SK-N-SH (cell line): ENCODE results near the gene CCDC183. TPM values are rescaled to one million over a fixed set of nuclear protein-coding genes. Genes with fewer than 3 reads are reported as not detected.

Experiments used
- CTCF ChIA-PET: fragments of 300-600, 350-600 bp; formaldehyde crosslinking; extraction: SDS; loops from one replicate; lab custom pipeline; 2021; lab: Yijun Ruan, JAX
- POLR2A ChIA-PET: fragments of 350-600 bp; sonication (Branson Sonifier 250); formaldehyde crosslinking; extraction: SDS; loops from one replicate; lab custom pipeline; 2020; ENCODE audit warnings: antibody characterized with exemption, inconsistent platforms; lab: Yijun Ruan, JAX
- DNase-seq: peaks from one replicate; pipeline ENCODE4 v3.0.0; 2012
- H2AFZ ChIP-seq: fragments of 200-600 bp; sonication (generic); 2 replicates; pipeline ENCODE4 v1.8.1; 2016; ENCODE audit warnings: antibody characterized with exemption, mild to moderate bottlenecking, low read depth
- H3F3A ChIP-seq: fragments of 200-600 bp; sonication (generic); replicated peaks from 2 replicates; pipeline ENCODE3; 2016; ENCODE audit warnings: antibody characterized with exemption, mild to moderate bottlenecking; ENCODE audit not compliant: insufficient read depth
- H3K27ac ChIP-seq, 2 experiments: fragments of 200-500 bp in 1 of 2; fragments of 200-600 bp in 1 of 2; sonication (Bioruptor generic) in 1 of 2; sonication (generic), shearing (Covaris generic) in 1 of 2; 2 replicates each; pipeline versions ENCODE4 v1.5.1 to v1.6.1; 2014 to 2016; ENCODE audit warnings: low read depth in 2 of 2, inconsistent platforms in 1 of 2, low read length in 1 of 2, mild to moderate bottlenecking in 1 of 2, mixed read lengths in 1 of 2
- H3K27me3 ChIP-seq: fragments of 200-600 bp; sonication (generic), shearing (Covaris generic); 2 replicates; pipeline ENCODE4 v1.6.1; 2016; ENCODE audit warnings: mixed run types; ENCODE audit not compliant: insufficient read depth
- H3K36me3 ChIP-seq, 2 experiments: fragments of 200-500 bp in 1 of 2; fragments of 200-600 bp in 1 of 2; sonication (Bioruptor generic) in 1 of 2; sonication (generic) in 1 of 2; replicated peaks in 1 of 2; 2 replicates each; pipeline versions ENCODE3 to v1.5.1; 2014 to 2016; ENCODE audit warnings: low read length in 1 of 2, mild to moderate bottlenecking in 1 of 2; ENCODE audit not compliant: insufficient read depth in 2 of 2, control insufficient read depth in 1 of 2
- H3K4me1 ChIP-seq, 2 experiments: fragments of 200-500 bp in 1 of 2; fragments of 200-600 bp in 1 of 2; sonication (Bioruptor generic) in 1 of 2; sonication (generic), shearing (Covaris generic) in 1 of 2; 2 replicates each; pipeline versions ENCODE4 v1.5.1 to v1.6.1; 2014 to 2016; ENCODE audit warnings: low read depth in 1 of 2, low read length in 1 of 2, mixed run types in 1 of 2; ENCODE audit not compliant: insufficient read depth in 2 of 2, control insufficient read depth in 1 of 2
- H3K4me2 ChIP-seq: fragments of 200-600 bp; sonication (generic), shearing (Covaris generic); 2 replicates; pipeline ENCODE4 v1.6.1; 2017; ENCODE audit warnings: mixed run types
- H3K4me3 ChIP-seq, 2 experiments: fragments of 200-500 bp in 1 of 2; fragments of 200-600 bp in 1 of 2; sonication (Bioruptor generic) in 1 of 2; sonication (generic), shearing (Covaris generic) in 1 of 2; 2 replicates each; pipeline versions ENCODE4 v1.5.1 to v1.8.1; 2014 to 2016; ENCODE audit warnings: low read depth in 2 of 2, inconsistent platforms in 1 of 2, low read length in 1 of 2, mild to moderate bottlenecking in 1 of 2, mixed read lengths in 1 of 2, moderate library complexity in 1 of 2
- H3K79me2 ChIP-seq: fragments of 200-600 bp; sonication (generic); 2 replicates; pipeline ENCODE4 v1.8.1; 2017; ENCODE audit warnings: mild to moderate bottlenecking; ENCODE audit not compliant: insufficient read depth
- H3K9ac ChIP-seq: fragments of 200-600 bp; sonication (generic); 2 replicates; pipeline ENCODE4 v1.6.1; 2017; ENCODE audit warnings: mixed run types
- H3K9me2 ChIP-seq: fragments of 200-600 bp; sonication (generic); 2 replicates; pipeline ENCODE4 v1.6.1; 2017; ENCODE audit warnings: mixed run types
- H3K9me3 ChIP-seq: fragments of 200-600 bp; sonication (generic); 2 replicates; pipeline ENCODE4 v1.6.1; 2017; ENCODE audit warnings: mixed run types, mild to moderate bottlenecking, moderate library complexity
- H4K20me1 ChIP-seq: fragments of 200-600 bp; sonication (generic); 2 replicates; pipeline ENCODE4 v1.6.1; 2017; ENCODE audit warnings: mild to moderate bottlenecking, mixed run types; ENCODE audit not compliant: insufficient read depth
- CHD2 ChIP-seq: fragments of 150-350 bp; IDR thresholded peaks from 2 replicates; pipeline ENCODE4 v1.6.1; 2018; ENCODE audit warnings: low read length; ENCODE audit not compliant: partially characterized antibody
- FOSL2 ChIP-seq: IDR thresholded peaks from 2 replicates; pipeline ENCODE4 v1.4.0; 2012; ENCODE audit warnings: low read depth, mild to moderate bottlenecking, moderate library complexity, borderline replicate concordance
- FOXJ3 ChIP-seq: sonication (generic); formaldehyde crosslinking; IDR thresholded peaks from 2 replicates; pipeline ENCODE4 v1.5.1; 2020; ENCODE audit warnings: mild to moderate bottlenecking, missing genetic modification reagents
- MEF2A ChIP-seq: IDR thresholded peaks from 2 replicates; pipeline ENCODE4 v1.4.0; 2012; ENCODE audit warnings: low read depth, borderline replicate concordance
- NRF1 ChIP-seq: IDR thresholded peaks from 2 replicates; pipeline ENCODE4 v1.6.1; 2012; ENCODE audit warnings: low read depth, mild to moderate bottlenecking, low read length
- POLR2AphosphoS5 ChIP-seq: IDR thresholded peaks from 2 replicates; pipeline ENCODE4 v1.6.1; 2012; ENCODE audit warnings: low read depth, low read length
- WGBS: methylation state at CpG from one replicate; pipeline ENCODE4 v1.1.6; 2017; ENCODE audit warnings: low lambda C conversion rate; 5-methylcytosine and 5-hydroxymethylcytosine counted together
- polyA plus RNA-seq, 3 experiments: library from polyadenylated mRNA; depleted of rRNA; stranded (reverse); fragments of >200 nt; gene quantifications; 2 replicates each; pipeline ENCODE4 v1.2.3, GENCODE V29; 2012
- TF ChIP-seq, protein P1 (sequence below): IDR thresholded peaks from 2 replicates; pipeline ENCODE4 v1.4.0; 2012; ENCODE audit warnings: low read depth, borderline replicate concordance
- TF ChIP-seq, protein P2 (sequence below): IDR thresholded peaks from 2 replicates; pipeline ENCODE4 v1.4.0; 2012; ENCODE audit warnings: low read depth
- TF ChIP-seq, protein P3 (sequence below): fragments of 150-350 bp; IDR thresholded peaks from 2 replicates; pipeline ENCODE4 v1.6.1; 2017; ENCODE audit warnings: antibody characterized with exemption, low read length, low read depth, borderline replicate concordance

Gene CCDC183
- polyA plus RNA-seq, 1 of the 3 experiments (the other 2 are of a cell fraction), result 5.3 TPM

DNA sequence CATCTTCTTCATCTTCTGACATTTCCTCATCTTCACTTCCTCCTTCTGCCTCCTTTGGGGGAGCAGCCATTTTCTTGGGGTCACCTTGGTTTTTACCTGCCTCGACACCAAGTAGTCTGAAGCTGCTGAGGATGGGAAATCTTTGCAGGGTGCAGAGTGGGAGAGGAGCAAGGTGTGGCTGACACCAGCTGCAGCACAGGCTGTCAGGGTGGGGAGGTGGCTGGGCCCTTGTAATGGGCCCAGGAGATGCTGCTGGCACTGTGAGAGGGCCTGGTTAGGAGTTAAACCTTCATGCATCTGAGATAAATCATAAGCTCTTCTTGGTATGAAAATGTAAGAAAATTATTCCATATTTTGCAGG lies 19.3 kb downstream of the CCDC183 start (continued):
- TF ChIP-seq, protein P1, sequence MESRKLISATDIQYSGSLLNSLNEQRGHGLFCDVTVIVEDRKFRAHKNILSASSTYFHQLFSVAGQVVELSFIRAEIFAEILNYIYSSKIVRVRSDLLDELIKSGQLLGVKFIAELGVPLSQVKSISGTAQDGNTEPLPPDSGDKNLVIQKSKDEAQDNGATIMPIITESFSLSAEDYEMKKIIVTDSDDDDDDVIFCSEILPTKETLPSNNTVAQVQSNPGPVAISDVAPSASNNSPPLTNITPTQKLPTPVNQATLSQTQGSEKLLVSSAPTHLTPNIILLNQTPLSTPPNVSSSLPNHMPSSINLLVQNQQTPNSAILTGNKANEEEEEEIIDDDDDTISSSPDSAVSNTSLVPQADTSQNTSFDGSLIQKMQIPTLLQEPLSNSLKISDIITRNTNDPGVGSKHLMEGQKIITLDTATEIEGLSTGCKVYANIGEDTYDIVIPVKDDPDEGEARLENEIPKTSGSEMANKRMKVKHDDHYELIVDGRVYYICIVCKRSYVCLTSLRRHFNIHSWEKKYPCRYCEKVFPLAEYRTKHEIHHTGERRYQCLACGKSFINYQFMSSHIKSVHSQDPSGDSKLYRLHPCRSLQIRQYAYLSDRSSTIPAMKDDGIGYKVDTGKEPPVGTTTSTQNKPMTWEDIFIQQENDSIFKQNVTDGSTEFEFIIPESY, result no peak
- no peak for TF ChIP-seq NRF1
- TF ChIP-seq FOSL2, result no peak
- TF ChIP-seq FOXJ3 (CRISPR knock-in tag), result no peak
- TF ChIP-seq, protein P2, sequence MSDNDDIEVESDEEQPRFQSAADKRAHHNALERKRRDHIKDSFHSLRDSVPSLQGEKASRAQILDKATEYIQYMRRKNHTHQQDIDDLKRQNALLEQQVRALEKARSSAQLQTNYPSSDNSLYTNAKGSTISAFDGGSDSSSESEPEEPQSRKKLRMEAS, result no peak
- no peak for TF ChIP-seq CHD2
- TF ChIP-seq MEF2A, result no peak
- TF ChIP-seq POLR2AphosphoS5, result no peak

DNA sequence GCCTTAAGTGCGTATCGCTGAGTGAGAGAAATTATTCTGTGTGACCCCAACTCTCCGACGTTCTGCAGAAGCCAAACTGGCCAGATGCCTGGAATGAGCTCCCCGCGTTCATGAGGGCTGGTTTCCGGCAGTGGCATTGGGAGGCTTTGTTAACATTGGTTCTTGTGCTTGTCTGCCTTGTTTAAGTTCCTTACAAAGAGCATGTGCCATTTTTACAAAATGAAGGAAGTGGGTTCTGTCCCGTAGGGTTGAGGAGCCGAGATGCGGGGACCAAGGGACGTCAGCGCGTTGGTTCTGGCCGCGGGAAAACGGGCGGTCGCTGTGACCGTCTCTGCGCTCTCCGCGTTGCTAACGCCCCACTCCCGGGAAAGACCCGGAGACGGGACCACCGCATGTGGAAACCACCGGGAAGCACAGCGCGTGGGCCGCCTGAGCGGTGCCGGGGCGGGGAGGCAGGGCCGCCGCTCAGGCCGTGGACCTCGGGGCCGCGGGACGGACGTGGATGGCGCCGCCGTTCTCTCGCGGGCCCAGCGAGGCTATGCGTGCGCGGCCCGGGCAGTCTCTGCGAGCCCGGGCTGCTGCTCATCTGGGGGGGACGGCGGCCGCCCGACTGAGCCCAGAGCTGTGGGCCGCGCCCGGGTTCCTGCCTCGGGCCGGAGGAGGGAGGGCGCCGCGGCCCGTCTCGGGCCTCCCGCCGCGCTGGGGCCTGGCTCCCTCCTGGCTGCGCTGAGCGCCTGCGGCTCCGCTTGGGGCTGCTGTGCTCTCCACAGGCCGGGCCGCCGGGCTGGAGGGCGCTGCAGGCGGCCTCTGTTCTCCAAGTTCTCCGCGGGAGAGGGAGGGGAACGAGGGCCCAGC lies 25.1 kb downstream of the CCDC183 start:
- Histone ChIP-seq H3K36me3 (peaks cover 11 to 20% of the 10 kb centered on the region in 2 experiments), H3K9me2 (no peaks in the 10 kb centered on the region), H3K27me3 (no peaks in the 10 kb centered on the region), H3K9ac (no peak overlapping the region), H3K9me3 (no peaks in the 10 kb centered on the region), H3F3A (peaks cover 6% of the 10 kb centered on the region), H4K20me1 (peaks cover 19% of the 10 kb centered on the region; the same call in 1 of the 2 replicates), H2AFZ (no peak overlapping the region), H3K4me1 (no peaks in the 10 kb centered on the region), H3K79me2 (peaks cover 49% of the 10 kb centered on the region), H3K27ac (no peak overlapping the region), H3K4me3 (no peak overlapping the region), H3K4me2 (no peak overlapping the region)
- TF ChIP-seq, protein P3, sequence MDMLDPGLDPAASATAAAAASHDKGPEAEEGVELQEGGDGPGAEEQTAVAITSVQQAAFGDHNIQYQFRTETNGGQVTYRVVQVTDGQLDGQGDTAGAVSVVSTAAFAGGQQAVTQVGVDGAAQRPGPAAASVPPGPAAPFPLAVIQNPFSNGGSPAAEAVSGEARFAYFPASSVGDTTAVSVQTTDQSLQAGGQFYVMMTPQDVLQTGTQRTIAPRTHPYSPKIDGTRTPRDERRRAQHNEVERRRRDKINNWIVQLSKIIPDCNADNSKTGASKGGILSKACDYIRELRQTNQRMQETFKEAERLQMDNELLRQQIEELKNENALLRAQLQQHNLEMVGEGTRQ, result no peak
- POLR2A ChIA-PET, result no interaction called here
- 97% methylated on average over 76 of the region's 83 CpGs for WGBS
- CTCF ChIA-PET, result interaction anchor here (1.3 kb wide), 1 partner anchor 14 kb away, joined by 3 read pairs; no protein-coding TSS in a partner anchor
- DNase-seq, result no peak
